Right atrium auricular region (tissue), 2 donors: ENCODE results near the gene AHI1. TPM values are rescaled to one million over a fixed set of nuclear protein-coding genes. Genes with fewer than 3 reads are reported as not detected.

ENCODE experiments used
- DNase-seq: peaks from one replicate; pipeline ENCODE4 v3.0.0-alpha.2; 2019; ENCODE audit warnings: low spot score
- H3K27ac ChIP-seq, 2 donors: fragments of 200-600 bp; sonication (generic); 1 replicate in 1 of 2; 2 replicates in 1 of 2; pipeline ENCODE4 v1.5.1; 2016 to 2019
- H3K27me3 ChIP-seq, 2 donors: fragments of 200-600 bp; sonication (generic); one replicate each; pipeline versions ENCODE4 v1.5.1 to v1.6.0; 2017 to 2019
- H3K36me3 ChIP-seq: fragments of 200-600 bp; sonication (generic); one replicate; pipeline ENCODE4 v1.5.1; 2016
- H3K4me1 ChIP-seq, 2 donors: fragments of 200-600 bp; sonication (generic); one replicate each; pipeline versions ENCODE4 v1.5.1 to v1.6.0; 2017 to 2019
- H3K4me3 ChIP-seq, 2 donors: fragments of 200-600 bp; sonication (generic); 1 replicate in 1 of 2; 2 replicates in 1 of 2; pipeline ENCODE4 v1.5.1; 2017 to 2019; ENCODE audit warnings: mild to moderate bottlenecking in 1 of 2, moderate library complexity in 1 of 2
- H3K9me3 ChIP-seq, 2 donors: fragments of 200-600 bp; sonication (generic); one replicate each; pipeline ENCODE4 v1.5.1; 2019
- total RNA-seq, 2 donors: library from RNA; depleted of rRNA; stranded (reverse); fragments of >200 nt; gene quantifications; one replicate each; pipeline ENCODE4 v1.1.0, GENCODE V29; 2016
- TF ChIP-seq, protein P1 (sequence below), 2 donors: fragments of 200-600 bp; sonication (generic); IDR thresholded peaks; one replicate each; pipeline ENCODE4 v1.5.1; 2019; ENCODE audit warnings: antibody characterized with exemption in 2 of 2

Gene AHI1
- total RNA-seq, 2 donors from 2014 or later, result 8.5 to 10.2 TPM

DNA sequence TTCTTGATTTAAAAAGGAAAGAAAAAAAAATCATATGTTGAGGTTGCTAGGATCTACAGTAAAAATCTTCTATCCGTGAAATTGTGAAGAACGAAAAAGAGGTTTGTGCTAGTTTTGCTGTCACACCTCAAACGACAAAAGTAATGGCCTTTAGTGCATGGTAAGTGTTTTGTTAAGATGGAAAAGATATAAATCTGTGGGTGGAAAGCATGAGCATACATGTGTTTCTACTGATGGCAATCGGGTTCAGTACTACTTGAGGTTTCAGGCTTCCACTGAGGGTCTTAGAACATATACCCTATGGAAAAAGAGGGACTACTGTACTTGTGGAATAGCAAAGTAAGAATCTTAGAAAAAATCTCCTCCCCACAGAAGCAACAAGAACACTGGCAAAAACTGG is 58.0 kb downstream of the AHI1 start:
- no peaks in the 10 kb centered on the region for H3K4me1 ChIP-seq
- DNase-seq, result no peak
- H3K9me3 ChIP-seq, result no peaks in the 10 kb centered on the region
- TF ChIP-seq, protein P1, sequence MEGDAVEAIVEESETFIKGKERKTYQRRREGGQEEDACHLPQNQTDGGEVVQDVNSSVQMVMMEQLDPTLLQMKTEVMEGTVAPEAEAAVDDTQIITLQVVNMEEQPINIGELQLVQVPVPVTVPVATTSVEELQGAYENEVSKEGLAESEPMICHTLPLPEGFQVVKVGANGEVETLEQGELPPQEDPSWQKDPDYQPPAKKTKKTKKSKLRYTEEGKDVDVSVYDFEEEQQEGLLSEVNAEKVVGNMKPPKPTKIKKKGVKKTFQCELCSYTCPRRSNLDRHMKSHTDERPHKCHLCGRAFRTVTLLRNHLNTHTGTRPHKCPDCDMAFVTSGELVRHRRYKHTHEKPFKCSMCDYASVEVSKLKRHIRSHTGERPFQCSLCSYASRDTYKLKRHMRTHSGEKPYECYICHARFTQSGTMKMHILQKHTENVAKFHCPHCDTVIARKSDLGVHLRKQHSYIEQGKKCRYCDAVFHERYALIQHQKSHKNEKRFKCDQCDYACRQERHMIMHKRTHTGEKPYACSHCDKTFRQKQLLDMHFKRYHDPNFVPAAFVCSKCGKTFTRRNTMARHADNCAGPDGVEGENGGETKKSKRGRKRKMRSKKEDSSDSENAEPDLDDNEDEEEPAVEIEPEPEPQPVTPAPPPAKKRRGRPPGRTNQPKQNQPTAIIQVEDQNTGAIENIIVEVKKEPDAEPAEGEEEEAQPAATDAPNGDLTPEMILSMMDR (IDR thresholded peaks at IDR 0.05), result no peak
- peaks cover 16% of the 10 kb centered on the region for H3K36me3 ChIP-seq
- H3K4me3 ChIP-seq, result no peak overlapping the region
- H3K27me3 ChIP-seq, result no peaks in the 10 kb centered on the region
- H3K27ac ChIP-seq, result no peak overlapping the region

DNA sequence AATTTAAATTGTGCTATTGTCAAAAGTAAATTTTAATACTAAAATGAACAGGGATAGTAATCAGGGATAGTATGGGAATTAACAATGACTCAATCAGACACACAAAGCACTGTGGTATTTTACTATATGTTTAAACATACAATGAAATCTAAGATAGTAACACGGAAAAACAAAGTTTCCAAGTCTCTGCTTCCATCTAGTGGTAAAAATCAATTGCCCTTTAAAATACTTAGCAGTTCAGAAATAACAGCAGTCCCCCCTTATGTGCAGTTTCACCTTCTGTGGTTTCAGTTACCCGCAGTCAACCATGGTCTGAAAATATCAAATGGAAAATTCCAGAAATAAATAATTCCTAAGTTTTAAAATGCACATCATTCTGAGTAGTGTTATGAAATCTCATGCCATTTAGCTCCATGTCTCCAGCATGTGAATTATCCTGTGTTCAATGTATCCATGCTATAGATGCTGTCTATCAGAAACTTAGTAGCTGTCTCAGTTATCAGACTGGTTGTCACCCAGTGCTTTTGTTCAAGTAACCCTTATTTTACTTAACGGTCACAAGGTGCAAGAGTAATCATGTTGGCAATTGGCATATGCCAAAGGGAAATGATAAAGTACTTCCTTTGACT is 58.5 kb downstream of the AHI1 start:
- no peak overlapping the region for H3K27ac ChIP-seq
- H3K4me1 ChIP-seq, result no peaks in the 10 kb centered on the region
- peaks cover 16% of the 10 kb centered on the region for H3K36me3 ChIP-seq
- TF ChIP-seq, protein P1 (IDR thresholded peaks at IDR 0.05), result no peak
- no peaks in the 10 kb centered on the region for H3K27me3 ChIP-seq
- H3K9me3 ChIP-seq, result no peaks in the 10 kb centered on the region
- DNase-seq, result no peak
- H3K4me3 ChIP-seq, result no peak overlapping the region

DNA sequence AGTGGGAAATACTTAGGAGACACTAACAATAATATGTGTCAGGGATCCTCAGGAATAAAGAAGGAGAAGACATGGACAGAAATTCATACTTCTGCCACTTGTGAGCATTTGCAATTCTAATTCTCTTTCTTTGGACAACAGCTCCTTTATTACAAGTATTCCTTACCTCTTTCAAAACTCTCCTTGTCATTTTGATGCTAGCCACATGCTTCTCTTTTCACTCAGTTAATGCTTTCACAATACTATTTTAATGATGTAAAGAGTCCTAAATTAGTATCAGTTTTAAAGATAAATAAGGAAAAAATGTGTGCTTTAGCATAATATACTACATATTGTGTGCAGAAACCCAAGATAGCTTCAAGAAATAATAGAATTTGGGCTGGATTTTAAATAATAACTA is 62.5 kb downstream of the AHI1 start:
- DNase-seq, result no peak
- Histone ChIP-seq H3K27ac (no peak overlapping the region), H3K27me3 (no peaks in the 10 kb centered on the region), H3K36me3 (peaks cover 12% of the 10 kb centered on the region), H3K4me1 (no peaks in the 10 kb centered on the region), H3K4me3 (no peak overlapping the region), H3K9me3 (no peaks in the 10 kb centered on the region)
- TF ChIP-seq, protein P1 (IDR thresholded peaks at IDR 0.05), result no peak

DNA sequence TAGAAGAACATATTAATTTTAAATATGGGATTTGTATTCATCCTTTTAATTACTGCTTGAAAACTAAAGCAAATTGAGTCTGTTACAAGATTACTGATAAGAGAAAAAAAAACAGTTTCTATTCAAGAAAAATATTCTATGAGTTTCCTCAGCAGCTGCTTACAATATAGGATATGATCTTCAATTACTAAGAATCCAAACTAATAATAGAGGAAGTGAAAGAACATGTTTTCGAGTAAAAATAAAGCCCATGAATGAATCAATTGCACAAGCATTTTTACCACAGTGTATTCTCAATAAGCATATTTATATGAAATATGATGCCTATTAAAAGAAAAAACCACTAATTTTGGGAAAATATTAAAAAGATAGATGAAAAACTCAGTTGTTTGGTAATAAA is 63.4 kb downstream of the AHI1 start:
- peaks cover 12% of the 10 kb centered on the region for H3K36me3 ChIP-seq
- DNase-seq, result no peak
- H3K27me3 ChIP-seq, result no peaks in the 10 kb centered on the region
- no peak overlapping the region for H3K4me3 ChIP-seq
- TF ChIP-seq, protein P1 (IDR thresholded peaks at IDR 0.05), result no peak
- H3K4me1 ChIP-seq, result no peaks in the 10 kb centered on the region
- H3K9me3 ChIP-seq, result no peaks in the 10 kb centered on the region
- H3K27ac ChIP-seq, result no peak overlapping the region

DNA sequence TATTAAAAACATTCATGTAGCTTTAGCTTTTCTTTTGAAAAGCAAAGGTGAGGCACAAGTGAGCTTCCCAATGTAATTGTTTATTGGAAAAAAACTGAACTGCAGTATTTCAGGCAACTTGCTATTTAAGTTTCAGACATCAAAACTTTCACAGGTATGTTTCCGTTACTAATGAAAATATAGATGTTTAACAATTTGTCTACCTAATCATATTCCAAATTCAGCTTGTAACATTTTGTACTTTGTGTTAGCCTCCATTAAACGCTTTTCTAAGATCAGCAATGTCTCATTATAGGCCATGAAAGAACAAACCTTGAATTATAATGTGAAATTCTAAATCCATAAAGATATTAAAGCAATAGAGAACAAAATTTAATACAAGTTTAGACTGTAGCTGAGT is 69.5 kb downstream of the AHI1 start:
- DNase-seq, result no peak
- H3K4me3 ChIP-seq, result no peak overlapping the region
- no peak overlapping the region for H3K27ac ChIP-seq
- no peaks in the 10 kb centered on the region for H3K4me1 ChIP-seq
- TF ChIP-seq, protein P1 (IDR thresholded peaks at IDR 0.05), result no peak
- H3K27me3 ChIP-seq, result no peaks in the 10 kb centered on the region
- no peaks in the 10 kb centered on the region for H3K36me3 ChIP-seq
- no peaks in the 10 kb centered on the region for H3K9me3 ChIP-seq

DNA sequence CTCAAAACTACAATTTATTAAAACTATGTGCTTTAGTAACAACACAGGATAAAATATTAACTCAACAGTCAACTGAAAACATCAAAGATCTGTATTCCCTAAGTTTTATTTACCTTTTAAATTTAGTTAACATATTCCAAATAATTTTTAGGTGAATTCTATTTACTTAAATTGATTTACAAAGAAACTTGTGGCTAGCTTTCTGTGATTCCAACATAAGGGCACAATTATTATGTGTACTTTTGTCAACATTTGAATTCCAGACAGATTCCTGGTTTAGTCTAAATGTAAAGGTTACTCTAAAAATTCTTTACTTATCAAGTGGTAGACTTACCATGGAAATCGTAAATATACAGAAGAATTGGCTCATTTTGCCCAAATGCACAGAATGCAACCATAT is 70.7 kb downstream of the AHI1 start:
- TF ChIP-seq, protein P1 (IDR thresholded peaks at IDR 0.05), result no peak
- H3K4me3 ChIP-seq, result no peak overlapping the region
- H3K27ac ChIP-seq, result no peak overlapping the region
- no peak for DNase-seq
- no peaks in the 10 kb centered on the region for H3K4me1 ChIP-seq
- H3K36me3 ChIP-seq, result no peaks in the 10 kb centered on the region
- H3K9me3 ChIP-seq, result no peaks in the 10 kb centered on the region
- no peaks in the 10 kb centered on the region for H3K27me3 ChIP-seq
